HG02678 (cell line): ENCODE data around the gene GMPPB.
"Not testable (repeated sequence)": the region's sequence is repeated elsewhere in the genome, so short reads cannot be mapped to it uniquely, and the experiment has no call there.

Source experiments
- ATAC-seq: cut with Tn5 transposase; IDR thresholded peaks from one replicate; pipeline ENCODE4 v1.9.1; 2021; ENCODE audit warnings: mild to moderate bottlenecking, moderate library complexity; ENCODE audit not compliant: unreplicated experiment

Gene GMPPB

DNA sequence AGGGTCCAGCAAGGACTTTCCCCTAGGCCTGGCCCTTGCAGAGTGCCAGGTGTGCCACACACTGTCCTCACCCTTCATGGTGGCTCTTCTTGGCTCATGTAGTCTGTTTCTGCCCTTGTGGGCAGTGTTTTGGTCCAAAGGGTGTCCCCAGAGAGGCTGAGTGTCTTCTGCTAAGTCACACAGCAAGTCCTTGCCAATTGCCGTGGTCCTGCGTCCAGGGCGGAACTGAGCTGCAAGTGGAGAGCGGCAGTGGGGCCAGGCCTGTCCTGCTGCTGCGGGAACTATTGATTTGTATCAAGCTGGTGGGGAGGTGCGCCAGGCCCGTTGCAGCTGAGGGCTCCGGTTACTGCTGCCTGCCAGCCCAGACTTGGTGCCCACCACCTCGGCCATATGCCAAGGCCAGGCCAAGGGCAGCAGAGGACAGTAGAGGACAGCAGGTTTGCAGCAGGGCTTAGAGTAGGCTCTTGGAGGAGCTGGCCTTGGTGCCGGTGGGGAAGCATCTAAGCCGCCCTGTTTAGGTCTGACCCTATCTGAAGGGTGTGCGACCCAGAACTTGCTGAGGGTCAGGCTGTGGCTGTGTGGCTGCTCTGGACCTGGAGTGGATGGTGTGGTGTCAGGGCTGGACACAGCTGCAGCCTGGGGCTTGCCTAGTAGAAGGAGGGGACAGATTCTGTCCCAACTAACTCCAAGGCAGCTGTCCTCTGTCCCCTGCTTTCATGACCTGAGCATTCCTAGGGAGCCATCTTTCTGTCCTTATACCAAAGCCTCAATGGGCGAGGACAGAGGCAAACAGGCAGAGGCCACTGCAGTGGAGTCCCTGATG lies 8.8 kb downstream of the GMPPB start:
- ATAC-seq, result no peak

DNA sequence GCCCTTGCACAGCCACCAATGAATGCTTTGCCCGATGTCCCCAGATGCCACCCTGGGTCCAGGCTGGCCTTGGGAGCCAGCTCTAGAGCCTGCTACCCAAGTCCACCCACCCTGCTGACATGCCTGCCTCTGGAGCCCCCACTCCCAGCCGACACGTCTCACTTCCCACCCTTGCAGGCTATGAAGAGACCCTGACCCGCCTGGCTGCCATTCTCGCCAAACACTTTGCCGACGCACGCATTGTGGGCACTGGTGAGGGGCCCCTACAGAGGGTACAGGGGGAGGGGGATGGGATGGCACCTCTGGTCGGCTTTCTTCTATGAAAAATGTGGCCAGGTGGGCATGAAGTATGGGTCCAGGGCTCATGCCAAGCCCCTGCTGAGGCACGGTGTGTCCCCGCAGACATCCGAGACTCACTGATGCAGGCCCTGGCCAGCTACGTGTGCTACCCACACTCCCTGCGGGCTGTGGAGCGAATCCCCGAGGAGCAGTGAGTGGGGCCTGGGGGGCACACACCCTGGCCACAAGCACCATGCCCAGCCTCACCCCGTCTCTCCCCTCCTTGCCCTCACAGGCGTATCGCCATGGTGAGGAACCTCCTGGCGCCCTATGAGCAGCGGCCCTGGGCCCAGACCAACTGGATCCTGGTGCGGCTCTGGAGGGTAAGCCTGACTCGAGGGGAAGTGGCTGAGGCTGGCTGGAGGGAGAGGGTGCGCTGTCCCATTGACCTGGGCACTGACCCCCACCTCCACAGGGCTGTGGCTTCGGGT lies 10.2 kb downstream of the GMPPB start:
- no peak for ATAC-seq

DNA sequence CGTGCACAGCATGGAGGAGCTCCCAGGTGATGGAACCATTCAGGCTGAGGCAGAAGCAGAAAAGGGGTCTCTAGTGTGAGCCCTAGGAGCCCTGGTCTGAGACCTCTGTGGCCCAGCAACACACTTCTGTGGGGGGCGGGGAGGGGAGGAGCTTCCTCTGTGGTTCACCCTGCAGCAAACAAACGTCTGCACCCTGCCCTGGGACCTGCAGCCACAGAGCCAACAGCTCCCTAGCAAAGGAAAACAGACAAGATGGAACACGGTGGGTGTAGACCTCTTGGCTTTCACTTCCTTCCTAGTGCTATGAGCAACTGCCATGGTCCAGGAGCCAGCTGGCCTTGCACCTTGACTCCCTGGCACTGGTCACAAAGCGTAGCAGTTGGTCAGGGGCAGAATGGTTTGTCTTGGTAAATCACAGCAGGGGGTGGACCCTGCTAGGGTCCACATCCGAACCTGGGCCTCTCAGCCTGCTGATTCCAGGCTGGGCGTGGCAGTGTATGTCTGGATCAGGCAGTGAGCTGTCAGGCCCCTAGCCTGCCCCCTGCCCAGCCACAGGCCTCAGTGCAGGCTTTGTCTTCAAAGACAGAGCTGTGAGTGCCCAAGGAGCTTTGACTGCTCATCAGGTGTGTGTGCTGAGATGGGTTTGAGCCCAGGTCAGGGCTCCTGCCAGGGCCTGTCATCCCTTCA lies 11.0 kb downstream of the GMPPB start:
- ATAC-seq, result no peak

DNA sequence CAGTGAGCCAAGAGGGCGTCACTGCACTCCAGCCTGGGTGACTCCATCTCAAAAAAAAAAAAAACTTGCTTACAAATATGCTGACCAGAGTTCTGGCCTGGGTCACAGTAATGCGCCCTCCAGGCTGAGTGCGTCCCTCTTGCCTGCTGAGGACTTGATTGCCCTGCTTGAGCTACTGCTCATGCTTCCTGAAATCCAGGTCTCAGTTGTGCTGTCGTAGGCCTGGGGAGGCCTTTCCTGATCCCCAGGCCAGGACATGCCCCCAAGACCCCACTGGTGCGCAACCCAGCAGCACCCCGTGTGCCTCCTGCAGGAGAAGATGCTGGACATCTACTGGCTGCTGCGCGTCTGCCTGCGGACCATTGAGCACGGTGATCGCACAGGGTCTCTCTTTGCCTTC lies 11.6 kb downstream of the GMPPB start:
- no peak for ATAC-seq

DNA sequence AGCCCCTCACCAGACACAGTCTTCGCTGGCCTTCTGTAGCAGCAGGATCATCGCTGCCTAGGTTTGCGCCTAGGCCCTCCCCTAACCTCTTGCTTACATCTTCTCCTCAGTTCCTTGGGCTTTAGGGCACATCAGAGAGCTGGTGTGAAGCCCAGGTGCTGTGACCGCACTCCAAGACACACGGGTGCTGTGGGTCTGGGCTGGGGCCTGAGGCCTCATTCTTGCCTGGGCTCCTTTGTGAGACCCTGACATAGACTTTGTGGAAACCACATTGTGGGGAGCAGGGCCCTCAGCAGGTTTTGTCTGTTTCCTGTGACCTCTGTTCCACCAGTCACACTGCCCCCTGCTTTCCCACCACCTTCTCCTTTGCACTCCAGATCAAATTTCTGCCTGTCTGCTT lies 12.3 kb downstream of the GMPPB start:
- no peak for ATAC-seq

DNA sequence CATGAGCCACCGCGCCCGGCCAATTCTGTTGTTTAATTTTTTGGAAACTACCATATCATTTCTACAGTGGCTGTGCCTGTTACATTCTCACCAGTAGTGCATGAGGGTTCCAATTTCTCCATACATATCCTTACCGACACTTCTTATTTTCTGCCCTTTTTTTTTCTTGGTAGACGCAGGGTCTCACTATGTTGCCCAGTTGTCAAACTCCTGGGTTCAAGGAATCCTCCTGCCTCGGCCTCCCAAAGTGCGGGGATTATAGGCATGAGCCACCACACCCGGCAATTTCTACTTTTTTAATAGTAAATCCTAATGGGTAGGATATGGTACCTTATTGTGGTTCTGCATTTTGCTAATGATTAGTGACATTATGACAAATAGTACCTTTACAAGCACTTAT lies 13.9 kb downstream of the GMPPB start:
- ATAC-seq, result no peak

DNA sequence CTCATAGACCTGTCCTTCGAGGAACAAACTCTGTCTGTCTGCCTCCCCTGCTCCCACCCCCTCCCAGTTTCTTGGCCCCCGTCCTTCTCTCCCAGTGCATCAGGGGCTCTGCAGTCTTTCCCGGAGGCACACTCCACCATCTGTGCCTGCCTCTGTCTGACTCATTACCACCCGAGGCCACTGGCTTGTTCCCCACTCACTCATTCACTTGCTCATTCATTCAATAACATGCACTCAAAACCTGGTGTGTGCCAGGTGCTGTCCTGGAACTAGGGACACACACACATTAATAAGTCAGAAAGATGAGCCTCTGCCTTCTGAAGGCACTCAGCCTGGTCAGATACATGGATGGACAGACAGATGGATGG lies 16.7 kb downstream of the GMPPB start:
- no peak for ATAC-seq

DNA sequence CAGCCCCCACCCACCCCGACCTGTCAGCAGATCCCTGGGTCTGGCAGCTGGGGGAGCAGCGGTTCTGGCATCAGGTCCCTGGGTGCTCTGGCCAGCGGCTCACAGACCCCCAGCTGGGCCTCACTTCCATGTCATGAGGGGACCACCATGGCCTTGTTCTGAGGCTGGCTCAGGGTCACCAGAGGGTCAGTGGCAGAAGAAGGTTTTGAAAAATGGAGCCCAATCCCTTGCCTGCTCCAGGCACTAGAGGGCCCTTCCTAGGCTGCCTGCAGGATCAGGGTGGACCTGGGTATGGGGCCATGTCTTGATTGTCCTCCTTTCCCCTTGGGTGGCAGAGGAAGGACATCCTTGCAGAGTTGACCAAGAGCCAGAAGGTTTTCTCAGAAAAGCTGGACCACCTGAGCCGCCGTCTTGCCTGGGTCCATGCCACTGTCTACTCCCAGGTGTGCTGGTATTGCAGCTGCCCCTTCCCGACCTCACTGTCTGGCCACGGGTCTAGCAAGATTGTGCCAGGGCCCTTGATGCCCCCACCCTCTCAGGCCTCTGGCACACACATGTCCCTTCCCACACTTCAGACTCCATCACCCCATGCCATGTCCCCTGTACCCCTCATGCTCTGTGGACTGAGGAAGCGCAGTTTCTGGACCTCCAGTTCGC lies 17.2 kb downstream of the GMPPB start:
- ATAC-seq, result no peak

DNA sequence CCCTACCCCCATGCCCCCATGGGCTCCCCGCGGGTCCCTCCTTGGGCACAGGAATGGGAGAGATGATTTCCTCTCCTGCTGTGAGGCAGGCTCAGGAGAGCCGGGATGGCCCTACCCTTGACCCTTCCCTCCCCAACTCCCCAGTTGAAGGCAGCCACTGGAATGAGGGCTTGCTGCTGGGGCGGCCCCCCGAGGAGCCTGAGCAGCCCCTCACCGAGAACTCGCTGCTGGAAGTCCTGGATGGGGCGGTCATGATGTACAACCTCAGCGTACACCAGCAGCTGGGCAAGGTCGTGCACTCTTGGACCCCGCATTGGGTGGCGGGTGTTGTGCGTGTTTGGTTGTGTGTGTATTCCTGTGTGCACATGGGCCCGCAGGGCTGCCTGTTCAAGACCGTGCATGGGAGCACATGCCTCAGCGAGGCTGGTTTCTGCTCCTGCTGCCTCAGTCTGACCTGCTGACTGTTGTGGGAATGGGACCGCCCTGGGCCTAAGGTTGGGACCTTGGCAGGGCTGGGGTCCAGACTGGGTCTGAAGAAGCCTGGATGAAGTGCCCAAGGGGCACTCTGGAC lies 18.3 kb downstream of the GMPPB start:
- no peak for ATAC-seq

DNA sequence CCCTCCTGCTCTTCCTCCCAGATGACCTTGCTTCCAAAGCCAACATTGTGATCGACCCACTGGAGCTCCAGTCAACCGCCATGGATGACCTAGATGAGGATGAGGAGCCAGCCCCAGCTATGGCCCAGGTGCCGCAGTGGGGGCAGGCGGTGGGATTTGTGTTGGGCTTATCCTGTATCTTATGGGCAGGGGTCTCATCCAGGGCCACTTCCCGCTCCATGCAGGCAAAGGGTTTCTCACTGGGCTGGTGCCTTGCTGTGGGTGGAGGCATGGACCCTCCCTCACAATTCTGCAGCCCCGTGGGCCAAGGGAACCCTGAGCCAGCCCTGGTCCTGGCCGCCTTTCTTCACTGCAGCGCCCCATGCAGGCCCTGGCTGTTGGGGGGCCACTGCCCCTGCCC lies 19.1 kb downstream of the GMPPB start:
- ATAC-seq, result no peak

DNA sequence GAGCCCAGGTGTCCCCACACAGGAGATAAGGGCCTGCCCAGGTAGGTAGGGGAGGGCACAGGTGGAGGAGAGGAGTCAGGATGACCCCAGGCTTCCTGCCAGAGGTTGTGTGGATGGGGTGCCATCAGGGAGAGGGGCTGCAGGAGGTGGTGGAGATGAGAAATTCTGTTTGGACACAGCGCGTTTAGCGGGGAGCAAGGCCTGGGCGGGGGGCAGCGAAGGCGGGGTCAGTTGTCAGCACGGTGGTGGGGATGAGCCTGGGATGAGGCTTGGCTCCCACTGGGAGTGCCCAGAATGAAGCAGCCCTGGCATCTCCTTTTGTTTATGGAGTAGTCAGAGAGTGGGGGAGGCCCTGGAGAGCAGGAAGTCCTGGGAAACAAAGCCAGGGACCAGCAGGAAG lies 19.8 kb downstream of the GMPPB start:
- no peak for ATAC-seq

DNA sequence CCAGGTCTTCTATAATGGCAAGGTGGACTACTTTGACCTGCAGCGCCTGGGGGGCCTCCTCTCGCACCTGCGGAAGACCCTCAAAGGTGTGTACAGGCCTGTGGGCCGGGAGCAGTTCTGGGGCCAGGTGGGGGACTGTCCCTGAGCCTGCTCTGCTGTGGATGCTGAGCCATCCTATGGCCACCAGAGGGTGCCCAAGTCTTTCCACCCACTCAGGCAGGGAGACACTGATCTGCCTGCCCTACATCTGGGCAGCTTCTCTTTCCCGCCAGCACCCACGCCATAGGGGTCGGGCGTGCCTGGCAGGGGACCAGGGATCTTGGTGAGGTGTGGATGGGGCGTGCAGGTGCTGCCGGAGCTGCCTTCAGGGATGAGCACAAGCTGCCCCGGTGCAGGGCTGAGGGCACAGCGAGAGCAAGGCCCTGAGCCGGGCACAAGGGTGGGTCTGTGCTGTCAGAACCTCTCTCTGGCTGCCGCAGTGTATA lies 20.3 kb downstream of the GMPPB start:
- no peak for ATAC-seq

DNA sequence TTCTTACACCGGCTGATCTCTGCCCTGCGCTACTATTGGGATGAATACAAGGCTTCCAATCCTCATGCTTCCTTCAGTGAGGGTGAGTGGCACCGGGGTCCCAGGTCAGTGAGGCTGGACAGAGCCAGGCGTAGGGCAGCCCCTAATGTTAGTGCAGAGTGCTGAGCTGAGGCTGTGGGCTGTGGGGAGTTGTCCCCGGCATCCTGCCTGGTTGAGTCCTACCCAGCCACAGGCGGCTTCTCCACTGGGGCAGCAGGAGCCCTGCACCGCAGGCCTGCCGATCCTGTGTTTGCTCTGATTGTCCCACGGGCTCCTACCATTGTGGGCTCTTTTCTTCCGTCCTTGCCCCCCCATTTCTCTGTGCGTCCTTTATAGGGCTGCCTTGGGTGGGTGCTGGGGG lies 21.1 kb downstream of the GMPPB start:
- ATAC-seq, result no peak

DNA sequence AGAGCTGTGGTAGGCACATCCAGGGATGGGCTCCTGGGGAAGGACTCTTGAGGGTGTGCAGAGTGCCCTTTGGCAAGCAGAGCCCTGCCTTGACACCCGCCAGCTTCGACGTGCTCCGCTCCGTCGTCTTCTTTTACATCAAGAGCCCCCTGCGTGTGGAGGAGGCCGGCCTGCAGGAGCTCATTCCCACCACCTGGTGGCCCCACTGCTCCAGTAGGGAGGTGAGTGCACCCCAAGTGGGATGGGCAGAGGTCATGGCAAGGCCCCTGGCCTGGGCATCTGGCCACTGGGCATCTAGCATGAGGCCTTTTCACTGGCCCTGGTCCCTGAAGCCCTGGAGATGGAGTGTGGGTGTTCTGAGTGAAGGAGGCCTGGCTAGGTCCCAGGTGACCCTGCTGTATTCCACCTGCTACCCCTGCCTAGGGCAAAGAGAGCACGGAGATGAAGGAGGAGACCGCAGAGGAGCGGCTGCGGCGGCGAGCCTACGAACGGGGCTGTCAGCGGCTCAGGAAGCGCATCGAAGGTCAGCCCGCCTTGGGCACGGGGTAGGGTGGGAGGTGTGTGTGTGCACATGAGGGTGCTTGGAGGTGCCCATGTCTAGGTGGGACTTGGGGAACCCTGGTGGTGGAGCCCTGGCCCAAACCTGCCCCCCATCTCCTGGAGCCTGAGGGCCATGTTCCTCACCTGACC lies 22.2 kb downstream of the GMPPB start:
- ATAC-seq, result no peak

DNA sequence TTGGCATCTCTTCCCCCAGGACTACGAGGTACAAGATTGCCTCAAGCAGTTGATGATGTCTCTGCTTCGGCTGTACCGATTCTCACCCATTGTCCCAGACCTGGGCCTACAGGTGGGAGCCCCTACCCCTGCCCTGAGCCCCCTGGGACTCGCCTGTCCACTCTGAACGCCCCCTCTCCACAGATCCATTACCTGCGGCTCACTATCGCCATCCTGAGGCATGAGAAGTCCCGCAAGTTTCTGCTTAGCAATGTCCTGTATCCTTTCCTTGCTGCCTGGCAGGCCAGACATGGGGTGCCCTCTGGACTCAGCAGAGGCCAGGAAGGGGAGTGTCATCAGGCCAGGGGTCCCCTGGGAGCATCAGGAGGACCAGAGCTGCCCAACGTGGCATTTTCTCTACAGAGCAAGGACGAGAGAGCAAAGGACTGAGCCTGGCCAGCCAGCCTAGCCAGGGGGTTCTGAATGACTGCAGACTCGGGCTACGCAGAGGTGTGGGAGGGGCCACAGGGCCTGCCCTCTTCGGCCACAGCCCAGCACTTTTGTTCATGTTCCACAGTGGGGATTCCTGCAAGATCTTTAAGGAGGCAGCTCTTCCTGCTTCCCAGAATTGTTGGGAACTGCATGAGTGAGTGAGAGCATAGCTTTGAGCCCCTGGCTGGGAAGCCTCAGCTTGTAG lies 23.2 kb downstream of the GMPPB start:
- no peak for ATAC-seq

DNA sequence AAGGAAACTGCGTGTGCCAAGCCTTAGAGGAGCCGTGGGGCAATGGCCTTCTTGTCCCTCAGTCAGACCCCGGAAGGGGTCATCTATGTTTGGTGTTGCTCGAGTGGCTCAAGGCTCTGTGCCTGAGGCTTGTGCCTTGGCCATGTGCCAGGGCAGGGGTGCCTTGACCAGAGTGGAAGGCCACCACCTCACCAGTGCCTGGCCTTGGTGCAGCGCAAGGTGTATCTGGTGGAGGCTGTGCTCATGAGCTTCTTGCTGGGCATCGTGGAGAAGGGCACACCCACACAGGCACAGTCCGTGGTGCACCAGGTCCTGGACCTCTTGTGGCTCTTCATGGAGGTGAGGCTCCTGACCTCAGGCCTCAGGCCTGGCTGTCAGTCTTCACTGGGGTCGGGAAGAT lies 23.7 kb downstream of the GMPPB start:
- no peak for ATAC-seq

DNA sequence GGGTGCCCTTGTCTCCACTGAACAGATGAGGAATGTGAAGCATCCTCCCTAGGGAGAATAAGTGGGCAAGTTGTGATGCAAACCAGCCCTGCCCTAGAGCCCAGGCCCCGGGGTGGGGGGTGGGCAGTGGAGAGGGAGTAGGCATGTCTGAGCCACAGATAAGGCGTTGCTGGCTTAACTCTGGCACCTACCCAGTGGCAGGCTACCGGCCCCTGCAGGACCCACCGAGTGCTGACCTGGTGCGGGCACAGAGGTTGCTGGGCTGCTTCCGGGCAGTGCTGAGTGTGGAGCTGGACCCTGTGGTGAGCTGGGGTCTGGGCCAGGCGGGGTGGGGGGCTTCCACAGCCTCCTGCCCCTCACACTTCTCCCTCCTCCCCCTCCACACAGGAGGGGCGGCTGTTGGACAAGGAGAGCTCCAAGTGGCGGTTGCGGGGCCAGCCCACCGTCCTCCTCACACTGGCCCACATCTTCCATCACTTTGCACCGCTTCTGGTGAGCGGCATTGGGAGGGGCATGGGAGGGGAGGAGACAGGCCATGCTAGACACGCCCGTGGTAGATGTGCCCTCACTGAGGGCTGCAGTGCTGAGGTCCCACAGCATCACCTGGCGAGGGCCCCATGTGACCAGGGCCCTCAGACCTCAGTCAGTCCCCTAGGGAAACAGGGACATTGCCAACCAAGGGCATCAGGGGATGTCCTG lies 24.3 kb downstream of the GMPPB start:
- ATAC-seq, result no peak

DNA sequence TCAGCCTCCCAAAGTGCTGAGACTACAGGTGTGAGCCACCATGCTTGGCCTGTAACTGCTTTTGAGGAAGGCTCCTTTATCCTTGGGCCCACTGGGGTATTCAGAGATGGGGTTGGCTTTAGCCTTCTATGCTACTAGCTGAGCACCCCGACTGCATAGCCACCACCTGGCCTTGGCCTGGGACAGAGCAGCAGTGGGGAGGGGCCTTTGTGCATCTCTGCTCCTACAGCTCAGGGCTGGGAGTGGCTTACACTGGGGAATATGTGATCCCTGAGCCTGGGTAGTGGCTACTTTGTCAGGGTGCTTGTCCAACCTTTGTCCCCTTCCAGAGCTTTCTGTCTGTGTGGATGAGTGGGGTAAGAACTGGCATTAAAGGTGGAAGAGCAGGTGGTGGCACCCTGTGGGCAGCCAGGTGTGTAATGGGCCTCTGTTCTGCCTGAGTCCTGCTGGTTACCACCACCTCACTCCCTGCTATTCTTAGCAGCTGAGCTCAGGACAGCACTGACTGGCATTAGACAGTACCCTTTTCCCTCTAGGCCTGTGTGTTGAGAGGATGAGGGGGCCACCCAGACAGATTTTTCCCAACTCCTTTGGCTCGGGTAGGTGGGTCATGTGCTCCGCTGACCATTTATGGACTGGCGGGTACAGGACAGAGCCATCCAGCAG lies 28.3 kb downstream of the GMPPB start:
- not testable (repeated sequence) for ATAC-seq
